GM18519 (cell line): ENCODE results near the gene MAP3K4.
A peak's percentile ranks its signal among the peaks of the same experiment; 100 is the strongest.

Experiments
- ATAC-seq: cut with Tn5 transposase; IDR thresholded peaks from one replicate; pipeline ENCODE4 v1.9.1; 2021; ENCODE audit warnings: mild to moderate bottlenecking, moderate library complexity; ENCODE audit not compliant: unreplicated experiment, low FRiP score

Gene MAP3K4

DNA sequence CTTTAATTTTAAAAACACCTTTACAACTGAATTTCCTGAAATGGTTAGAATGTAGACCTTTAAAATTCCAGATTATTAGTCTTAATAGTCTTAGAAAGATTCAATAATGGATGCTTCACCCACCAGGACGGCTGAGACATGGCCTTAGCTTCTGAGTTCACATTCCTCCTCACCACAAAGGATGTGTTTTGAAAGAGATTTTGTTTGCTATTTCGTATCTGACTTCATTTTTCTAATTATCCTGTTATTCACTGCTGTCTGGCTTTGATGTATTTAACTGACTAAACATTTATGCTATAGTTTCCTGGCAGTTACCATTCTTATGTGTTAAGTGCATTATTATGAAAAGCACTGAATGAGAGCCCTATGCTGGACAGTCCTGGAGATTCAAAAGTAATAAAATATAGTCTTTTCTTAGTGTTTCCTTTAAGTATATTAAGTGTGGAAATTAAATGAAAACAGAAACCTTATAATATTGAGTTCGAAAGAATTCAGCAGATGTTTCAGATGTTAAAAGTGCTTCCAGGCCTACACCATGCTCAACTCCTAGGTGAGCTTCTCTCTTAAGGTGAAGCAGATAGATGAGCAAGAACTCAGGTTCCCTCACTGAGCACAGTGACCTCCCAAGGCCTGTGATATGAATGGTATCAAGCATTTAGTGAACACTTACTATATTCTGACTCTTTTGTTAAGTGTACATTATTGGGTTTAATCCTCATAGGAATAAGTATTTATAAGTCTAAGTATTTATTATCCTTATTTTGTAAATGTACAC, 40.3 kb downstream of the MAP3K4 start:
- ATAC-seq, result no peak

DNA sequence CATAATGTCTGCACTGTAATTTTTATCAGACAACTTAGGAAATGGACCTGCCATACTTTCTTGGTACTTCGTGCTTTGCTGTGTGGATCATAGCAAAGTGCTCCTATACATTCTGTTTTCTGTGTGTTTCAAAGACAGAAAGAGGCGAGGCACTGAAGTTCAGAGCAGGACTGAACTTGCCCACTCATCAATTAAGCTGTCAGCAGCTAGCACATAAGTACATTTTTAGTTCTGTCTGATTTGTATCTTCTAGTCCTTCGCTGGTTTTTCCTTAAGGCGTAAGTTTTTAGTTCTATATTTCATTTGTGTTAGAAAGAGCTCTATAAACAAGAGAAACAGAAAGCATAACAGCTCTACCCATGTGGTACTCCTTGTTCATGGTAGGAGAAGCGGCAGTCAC, 42.1 kb downstream of the MAP3K4 start:
- no peak for ATAC-seq

DNA sequence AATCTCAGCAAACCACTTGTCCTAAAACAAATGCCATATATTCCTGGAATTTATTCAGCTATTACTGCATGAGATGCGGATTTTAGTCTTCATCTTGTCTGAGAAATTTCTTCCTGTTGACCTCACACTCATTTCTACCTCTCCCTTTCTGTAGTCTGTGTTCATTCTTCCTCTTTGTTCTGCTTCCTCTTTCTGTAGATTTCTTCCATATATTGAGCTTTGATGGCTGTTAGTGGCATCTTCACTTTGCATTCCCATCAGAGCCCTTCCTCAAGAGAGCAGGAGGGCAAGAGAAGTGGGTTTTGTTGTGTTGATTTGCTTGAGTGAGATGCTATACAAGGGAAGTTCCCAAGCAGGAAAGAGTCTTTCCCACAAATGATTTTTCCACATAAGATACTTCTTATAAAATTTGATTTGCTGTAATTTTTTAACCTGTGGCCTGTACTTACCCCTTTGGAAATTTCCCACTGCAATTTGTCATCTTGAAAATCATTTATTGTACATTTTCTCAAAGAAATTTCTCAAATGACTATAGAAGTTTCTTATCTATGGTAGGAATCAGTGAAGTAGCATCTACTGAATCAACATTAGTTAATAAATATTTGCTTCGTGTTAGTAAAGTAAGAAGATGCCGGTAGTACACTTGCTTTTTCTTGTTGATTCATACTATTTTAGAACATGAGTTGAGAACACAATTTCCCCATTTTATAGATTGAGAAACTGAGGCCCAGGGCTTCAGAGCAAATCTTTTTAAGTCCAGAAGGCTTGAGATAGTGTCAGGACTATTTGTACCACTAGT, 43.8 kb downstream of the MAP3K4 start:
- ATAC-seq, result no peak

DNA sequence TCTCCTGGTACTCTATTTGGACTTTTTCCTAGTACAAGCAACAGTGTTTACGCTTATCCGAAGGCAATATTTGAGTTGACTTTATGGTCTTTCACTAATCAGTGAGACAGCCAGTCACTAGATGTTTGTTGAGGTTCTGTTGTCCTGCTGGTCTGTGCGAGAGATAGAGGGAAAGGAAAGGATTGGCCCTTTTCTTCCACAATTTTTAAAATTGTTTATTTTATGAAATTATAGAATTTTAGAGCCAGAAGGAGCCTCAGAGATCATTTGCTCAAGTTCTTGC, 44.4 kb downstream of the MAP3K4 start:
- ATAC-seq, result no peak

DNA sequence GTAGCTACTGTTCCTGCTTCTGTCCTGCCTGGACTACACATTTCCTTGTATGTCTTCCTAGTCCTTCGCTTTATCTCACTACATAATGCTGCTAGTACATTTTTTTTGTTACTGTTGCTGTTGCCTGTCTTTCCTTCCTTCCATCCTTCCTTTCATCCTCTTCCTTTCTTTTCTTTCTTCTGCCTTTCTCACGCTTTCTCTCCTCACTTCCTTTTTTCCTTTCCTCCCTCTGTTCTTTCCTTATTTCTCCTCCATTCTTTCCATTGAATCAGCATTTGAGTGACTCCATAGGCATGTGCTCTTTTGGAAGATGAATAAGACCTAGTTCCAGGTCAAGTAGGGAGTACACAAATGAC, 46.3 kb downstream of the MAP3K4 start:
- no peak for ATAC-seq

DNA sequence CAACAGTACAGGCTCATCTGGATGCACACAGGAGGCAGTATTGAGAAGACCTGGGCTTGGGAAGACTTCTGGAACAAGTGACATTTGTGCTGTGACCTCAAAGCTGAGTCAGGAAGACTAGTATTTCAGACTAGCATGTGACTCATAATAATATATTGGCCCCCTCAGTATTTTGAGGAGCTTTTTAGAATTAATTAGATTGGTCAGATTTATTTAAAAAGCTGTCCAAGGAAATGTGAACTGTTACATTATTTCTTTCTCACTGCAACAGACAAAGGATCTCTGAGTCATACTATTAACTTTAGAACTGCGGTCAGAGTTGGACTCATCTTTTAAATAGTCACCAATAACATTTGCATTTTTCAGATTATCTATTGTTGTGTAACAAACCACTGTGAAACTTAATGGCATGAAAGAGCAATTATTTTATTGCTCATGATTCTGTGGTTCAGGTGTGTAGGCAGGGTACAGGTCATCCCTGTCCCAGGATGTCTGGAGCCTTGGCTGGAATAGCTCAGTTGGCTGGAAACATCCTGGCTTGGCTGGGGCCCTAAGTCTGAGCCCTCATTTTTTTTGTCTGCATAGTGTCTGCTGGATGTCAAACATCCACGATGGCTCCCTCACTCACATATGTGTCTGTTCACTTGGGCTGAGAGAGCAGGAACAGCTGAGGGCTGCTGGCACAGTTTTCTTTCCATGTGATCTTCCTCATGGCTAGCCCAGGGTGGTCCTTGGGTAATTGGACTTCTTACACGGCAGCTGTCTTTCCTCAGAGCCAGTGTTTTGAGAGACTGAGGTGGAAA, 46.9 kb downstream of the MAP3K4 start:
- ATAC-seq, result peak; percentile 95

DNA sequence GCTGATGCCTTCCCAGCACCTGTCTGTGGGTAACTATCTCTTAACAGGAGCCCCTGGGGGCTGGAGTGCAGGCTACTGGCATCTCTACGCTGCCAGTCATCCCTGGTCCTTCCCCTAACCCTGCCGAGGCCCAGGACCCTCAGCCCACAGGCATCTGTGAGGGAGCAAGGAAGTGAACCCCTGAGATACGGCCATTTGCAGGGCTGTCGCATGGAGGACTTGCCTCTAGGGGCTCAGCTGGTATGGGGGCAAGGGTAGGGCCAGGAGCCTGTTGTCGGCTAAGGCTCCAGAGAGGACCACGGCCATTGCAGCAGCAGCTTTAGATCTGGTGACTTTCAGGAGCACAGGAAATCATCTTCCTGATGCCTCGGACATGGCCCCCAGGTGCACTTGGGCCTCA, 49.7 kb downstream of the MAP3K4 start:
- no peak for ATAC-seq

DNA sequence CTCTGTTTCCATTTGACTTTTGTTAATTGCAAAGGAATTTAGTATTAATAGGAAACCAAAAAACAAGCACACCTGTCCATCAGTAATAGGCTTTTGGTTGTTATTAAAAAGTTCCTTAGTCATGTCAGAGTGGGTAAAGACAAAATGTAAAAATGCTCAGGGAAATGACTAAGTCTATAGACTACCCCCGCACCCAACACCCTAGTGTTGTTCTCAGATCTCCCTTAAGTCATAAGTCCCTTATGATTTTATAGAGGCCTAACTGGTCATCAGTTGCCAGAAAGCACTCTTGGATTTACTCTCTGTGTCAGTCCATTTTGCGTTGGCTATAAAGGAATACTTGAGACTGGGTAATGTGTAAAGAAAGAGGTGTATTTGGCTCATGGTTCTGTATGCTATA, 52.8 kb downstream of the MAP3K4 start:
- ATAC-seq, result no peak

DNA sequence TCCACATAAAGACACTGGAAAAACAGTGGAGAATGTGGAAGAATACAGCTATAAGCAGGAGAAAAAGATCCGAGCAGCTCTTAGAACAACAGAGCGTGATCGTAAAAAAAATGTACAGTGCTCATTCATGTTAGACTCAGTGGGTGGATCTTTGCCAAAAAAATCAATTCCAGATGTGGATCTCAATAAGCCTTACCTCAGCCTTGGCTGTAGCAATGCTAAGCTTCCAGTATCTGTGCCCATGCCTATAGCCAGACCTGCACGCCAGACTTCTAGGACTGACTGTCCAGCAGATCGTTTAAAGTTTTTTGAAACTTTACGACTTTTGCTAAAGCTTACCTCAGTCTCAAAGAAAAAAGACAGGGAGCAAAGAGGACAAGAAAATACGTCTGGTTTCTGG, 57.1 kb downstream of the MAP3K4 start:
- no peak for ATAC-seq

DNA sequence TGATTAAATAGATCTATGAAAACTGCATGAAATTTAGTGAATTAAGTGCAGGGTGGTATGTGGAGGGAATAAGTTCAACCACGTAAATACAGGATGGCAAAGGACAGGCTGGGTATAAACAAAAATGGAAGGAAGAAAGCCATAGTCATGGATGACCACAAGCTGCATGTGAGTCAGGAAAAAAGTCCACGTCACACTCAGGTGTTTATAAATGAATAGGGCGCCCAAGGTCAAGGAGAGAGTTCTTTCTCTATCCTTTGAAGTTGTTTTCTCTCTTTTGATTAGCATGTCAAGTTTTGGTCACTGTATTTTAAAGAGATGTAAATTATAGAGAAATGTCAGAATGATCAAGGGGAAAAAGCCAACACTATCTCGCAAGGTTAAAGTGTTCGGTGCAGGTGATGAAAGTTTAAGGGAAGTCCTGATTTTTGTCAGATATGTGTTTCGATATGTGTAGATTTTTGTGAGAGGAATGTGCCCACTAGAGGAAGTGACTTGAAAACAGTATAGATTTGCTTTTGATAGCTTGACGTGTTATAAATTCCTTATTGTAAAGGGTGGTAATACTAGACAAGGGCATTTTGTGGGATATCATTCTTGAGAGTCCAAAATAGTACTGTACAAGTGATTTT, 58.7 kb downstream of the MAP3K4 start:
- ATAC-seq, result no peak

DNA sequence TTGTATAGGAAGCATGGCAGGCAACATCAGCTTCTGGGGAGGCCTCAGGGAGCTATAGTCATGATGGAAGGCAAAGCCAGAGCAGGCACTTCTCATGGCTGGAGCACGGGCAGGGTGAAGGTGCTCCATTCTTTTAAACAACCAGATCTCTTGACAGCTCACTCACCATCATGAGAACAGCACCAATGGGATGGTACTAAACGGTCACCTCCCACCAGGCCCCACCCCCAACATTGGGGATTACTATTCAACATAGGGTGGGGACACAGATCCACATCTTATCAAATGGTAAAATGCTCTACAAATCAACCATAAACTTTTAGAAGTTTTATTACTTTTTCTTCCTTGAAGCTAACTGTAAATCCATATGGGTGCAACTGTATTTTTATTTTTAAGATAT, 61.5 kb downstream of the MAP3K4 start:
- ATAC-seq, result no peak

DNA sequence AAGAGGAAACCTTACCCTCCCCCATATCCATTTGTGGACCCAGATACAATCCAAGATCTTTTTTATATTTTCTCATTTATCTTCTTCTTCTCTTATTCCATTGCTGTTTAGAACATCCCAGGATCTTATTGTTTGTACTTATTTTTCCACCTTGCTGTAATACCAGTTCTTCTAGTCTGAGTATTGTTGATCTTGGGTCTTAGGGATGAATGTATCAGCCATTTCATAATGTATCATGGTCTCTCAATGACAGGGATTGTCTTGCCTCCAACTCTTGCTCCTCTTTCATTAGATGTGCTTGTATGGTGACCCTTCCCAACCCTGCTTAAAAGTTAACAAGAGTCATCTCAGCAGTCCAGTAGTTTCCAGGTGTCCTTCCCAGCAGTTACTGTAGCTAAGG, 63.3 kb downstream of the MAP3K4 start:
- ATAC-seq, result no peak

DNA sequence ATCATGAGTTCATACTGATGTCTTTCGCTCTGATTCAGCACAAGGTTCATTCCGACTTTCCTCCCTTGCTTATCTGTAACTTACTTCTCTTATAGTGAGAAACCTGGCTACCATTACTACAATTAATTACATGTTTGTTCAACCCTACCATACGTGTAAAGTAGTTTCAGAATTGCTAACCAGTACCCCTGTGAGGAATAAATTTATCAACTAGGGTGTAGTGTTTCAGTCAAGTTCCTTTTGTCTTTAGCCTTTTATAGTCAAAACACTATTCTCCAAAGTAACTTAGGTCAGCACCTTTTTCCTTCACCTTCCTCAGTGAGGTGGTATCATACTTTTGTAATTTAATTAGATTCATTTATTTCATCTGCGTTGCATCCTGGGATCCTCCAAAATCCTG, 64.9 kb downstream of the MAP3K4 start:
- peak; percentile 58 for ATAC-seq

DNA sequence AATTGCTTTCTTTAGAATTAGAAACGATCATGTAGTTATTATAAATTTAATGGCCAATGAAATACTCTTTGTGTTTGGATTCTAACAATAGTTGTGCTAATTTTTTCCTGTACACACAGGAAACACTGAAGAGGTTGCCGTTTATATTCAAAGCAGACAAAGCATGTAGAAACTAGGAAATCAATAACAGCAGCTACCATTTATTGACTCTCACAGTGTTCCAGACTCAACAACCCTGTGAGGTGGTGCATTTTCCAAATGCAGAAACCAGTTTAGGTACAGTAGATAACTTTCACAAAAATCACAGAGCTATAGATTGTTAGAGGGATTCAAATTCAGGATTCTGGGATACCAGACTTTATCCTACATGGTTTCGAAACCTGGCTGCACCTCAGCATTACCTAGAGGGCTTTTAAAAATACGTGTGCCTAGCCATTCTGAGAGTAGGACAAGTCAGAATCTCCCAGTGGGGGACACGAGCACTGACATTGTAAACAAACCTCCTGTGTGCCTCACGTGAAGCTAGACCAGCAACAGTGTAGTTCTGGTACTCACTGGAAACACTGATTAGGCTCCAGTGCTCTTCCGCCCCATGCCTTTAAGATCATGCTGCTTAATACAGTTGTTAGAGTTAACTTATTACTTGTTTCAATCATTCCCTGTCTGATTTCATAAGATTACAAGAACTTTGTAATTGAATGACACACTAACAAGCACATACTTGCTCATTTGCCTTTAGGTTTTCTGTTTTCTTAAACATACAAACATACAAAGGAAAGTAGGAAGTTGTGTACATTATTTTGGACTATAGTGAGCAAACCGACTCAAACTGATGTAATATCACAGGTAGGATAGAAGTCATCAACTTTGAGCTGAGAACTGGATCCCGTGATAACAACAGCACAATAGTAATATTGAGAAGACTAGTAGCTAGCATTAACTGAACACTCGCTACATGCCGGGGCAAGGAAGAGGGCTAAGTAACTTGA, 65.8 kb downstream of the MAP3K4 start:
- no peak for ATAC-seq

DNA sequence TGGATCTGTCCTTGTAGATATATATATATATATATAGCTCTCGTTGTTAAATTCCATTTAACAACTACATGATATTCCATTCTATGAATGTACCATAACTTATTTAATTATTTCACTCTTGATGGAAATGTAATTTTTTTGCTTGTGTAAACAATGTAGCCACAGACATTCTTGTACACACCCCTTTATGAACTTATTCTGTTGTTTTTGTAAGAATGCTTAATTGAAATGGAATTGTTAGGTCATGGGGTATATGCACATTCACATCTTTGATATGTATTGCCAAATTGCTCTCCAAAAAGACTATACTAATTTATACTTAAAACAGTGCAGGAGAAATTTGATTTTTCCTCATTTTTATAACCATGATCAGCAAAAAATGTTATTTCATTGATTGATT, 67.2 kb downstream of the MAP3K4 start:
- ATAC-seq, result no peak

DNA sequence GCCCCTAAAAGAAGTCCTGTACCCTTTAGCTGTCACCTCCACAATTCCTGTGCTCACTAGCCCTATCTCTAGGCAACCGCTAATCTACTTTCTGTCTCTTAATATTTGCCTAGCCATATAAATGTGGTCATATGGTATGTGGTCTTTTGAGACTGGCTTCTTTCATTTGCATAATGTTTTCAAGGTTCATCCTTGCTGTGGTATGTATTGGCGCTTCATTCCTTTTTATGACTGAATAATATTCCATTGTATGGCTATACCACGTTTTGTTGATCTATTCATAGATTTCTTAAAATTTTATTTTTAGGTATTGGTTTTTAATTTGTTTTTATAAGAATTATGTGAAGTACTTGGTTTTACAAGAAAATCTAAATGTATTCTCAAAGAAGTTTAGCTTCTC, 70.0 kb downstream of the MAP3K4 start:
- ATAC-seq, result no peak

DNA sequence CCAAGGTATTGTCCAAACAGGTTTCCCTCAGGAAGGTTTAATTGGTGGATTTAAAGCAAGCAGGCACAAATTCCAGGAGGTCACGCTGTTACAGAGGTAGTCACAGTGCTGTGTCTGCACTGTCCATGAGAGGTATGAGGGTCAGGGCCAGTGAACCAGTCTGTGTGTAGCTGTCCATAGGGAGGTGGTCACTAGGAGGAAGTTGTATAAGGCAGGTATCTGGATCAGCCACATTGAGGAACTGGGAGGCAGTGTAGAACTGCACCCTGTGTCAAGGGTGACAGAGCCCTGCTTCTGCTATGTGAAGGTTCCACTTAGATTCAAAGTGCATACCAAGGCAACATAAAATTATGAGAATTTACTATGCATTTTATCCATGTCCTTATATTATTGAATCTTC, 73.3 kb downstream of the MAP3K4 start:
- no peak for ATAC-seq

DNA sequence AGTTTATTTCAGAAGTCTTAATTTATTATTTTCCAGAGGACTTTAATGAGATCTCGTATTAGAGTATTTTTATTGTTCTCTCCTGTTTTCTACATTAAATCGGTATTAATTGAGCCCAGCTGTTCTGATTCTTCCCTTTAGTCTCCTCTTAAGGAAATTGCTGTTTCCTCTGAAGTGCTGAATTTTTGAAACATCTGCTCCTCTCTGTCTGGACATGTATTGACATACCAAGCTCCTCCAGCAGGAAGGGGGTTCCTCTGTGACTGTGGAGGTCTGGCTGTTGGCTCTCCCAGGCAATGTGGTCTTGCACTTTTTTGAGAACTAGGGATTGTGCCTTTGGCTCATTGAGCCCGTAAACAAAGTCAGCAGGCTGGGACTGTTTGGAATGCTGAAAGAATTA, 74.9 kb downstream of the MAP3K4 start:
- no peak for ATAC-seq

DNA sequence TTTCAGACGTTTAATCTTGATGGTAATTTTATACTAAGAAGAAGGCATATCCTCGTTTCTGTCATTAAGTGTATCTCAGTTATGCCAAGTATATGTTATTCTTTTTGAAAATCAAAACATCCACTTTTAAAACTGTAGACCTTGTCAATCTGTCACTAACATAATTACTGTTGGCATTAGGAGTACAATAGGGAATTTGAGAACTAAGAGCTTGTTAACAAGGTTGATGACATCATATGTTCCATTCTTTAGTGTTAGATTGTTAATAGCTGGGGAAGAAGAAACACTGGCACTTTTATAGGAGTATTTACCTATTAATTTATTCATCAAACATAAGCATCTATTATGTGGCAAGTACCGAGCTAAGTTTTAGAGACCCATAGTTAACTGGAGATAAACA, 76.2 kb downstream of the MAP3K4 start:
- ATAC-seq, result no peak

DNA sequence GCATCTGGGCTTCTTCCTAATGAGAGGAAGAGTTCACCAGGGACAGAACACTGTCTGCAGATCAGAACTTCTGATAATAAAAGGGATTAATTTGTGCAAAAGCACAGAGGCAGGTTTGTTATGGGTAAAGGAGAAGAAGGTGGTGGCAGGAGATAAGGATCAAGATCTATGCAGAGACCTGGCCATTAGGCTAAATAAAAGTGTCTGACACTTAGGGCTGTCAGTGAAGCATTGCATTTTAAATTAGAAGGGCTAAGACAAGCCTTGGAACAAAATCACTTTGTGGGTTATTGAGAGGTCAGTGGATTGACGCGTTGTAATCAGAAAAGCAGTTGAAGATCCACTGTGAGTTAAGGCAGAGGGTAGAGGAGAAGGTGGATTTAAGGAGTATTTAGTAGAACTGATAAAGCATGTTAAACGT, 76.8 kb downstream of the MAP3K4 start:
- ATAC-seq, result no peak
